Measurements from ENCODE around the gene LRMDA. TPM values are rescaled to one million over a fixed set of nuclear protein-coding genes. Genes with fewer than 3 reads are reported as not detected.

LRMDA gene
- total RNA-seq, 1 donor from 2014 or later, result 5.2 TPM

DNA sequence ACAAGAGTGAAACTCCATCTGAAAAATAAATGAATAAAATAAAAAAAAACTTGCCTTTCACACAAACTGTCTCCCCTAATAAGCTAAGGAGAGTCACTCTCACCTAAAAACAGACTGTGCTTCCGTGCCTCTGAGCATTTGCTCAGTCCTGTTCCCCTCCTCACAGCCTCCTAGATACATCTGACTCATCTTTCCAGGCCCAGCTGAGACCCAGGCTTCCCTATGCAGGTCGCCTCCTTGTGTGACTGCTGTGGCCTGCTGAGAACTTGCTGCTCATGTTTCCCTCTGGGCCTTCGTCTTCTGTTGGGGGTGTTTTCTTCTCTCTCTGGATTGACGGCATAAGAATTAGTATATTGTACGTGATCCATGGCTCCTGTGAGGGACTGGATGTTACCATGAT, 777.7 kb downstream of the LRMDA start:
- H3K9me3 ChIP-seq (ENCODE audit: low read depth), result no peaks in the 10 kb centered on the region
- H3K4me2 ChIP-seq, result no peak overlapping the region
- Mint-ChIP-seq H3K4me1 (peaks cover 12% of the 10 kb centered on the region), H3K9me3 (peaks cover 6% of the 10 kb centered on the region), H3K4me3 (no peak overlapping the region), H3K27ac (peak overlapping the region; percentile 1), H3K27me3 (ENCODE audit: insufficient read depth, low read depth) (peaks cover 5% of the 10 kb centered on the region), H3K36me3 (peaks cover 1% of the 10 kb centered on the region)
- H3F3A ChIP-seq (ENCODE audit: low read depth), result no peaks in the 10 kb centered on the region
- TF ChIP-seq EZH2 (IDR thresholded peaks at IDR 0.05) (no peak), CTCF (IDR thresholded peaks at IDR 0.05) (no peak), EZH2phosphoT487 (IDR thresholded peaks at IDR 0.05) (no peak)
- H3K9ac ChIP-seq, result no peak overlapping the region
- no peak overlapping the region for H2AFZ ChIP-seq (replicated peaks)
- H4K20me1 ChIP-seq (ENCODE audit: low read depth), result no peaks in the 10 kb centered on the region
- no peak for DNase-seq (ENCODE audit: low spot score)
- no peak overlapping the region for H3K4me3 ChIP-seq
- no peaks in the 10 kb centered on the region for H3K79me2 ChIP-seq (ENCODE audit: low read depth)
- H3K27ac ChIP-seq, result no peak overlapping the region
- no peaks in the 10 kb centered on the region for H3K4me1 ChIP-seq
- no peaks in the 10 kb centered on the region for H3K36me3 ChIP-seq
- H3K27me3 ChIP-seq, result no peaks in the 10 kb centered on the region

DNA sequence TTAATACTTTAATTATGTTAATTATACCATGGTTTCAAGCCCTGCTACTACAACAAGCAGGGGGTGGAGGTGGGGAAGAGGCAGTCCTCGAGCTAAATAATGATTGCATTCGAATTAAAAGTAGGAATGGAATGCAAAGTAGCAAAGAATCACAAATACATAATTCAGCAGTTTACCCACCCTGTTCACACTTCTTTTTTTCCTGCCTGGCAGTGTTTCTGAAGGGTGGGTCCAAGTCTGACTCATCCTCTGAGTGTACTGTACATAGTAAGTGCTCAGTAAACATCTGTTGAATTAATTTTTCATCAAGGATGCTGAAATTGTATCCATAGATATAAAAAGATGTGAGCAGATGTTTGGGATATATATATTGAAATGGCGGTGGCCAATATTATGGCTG, 778.8 kb downstream of the LRMDA start:
- H3K4me3 Mint-ChIP-seq, result no peak overlapping the region
- H3K27ac Mint-ChIP-seq, result no peak overlapping the region
- H3K9me3 Mint-ChIP-seq, result peaks cover 2% of the 10 kb centered on the region

GRCh38 chr10:76211691-76212090, 780.3 kb downstream of the LRMDA start:
- H3K27ac ChIP-seq, result no peak overlapping the region
- H3K79me2 ChIP-seq (ENCODE audit: low read depth), result no peaks in the 10 kb centered on the region
- H2AFZ ChIP-seq (replicated peaks), result no peak overlapping the region
- H3K4me3 Mint-ChIP-seq, result no peak overlapping the region
- peaks cover 12% of the 10 kb centered on the region for H3K4me1 Mint-ChIP-seq
- no peaks in the 10 kb centered on the region for H3F3A ChIP-seq (ENCODE audit: low read depth)
- no peaks in the 10 kb centered on the region for H3K27me3 ChIP-seq
- no peaks in the 10 kb centered on the region for H3K4me1 ChIP-seq
- H4K20me1 ChIP-seq (ENCODE audit: low read depth), result no peaks in the 10 kb centered on the region
- no peak for TF ChIP-seq CTCF (IDR thresholded peaks at IDR 0.05)
- no peak for TF ChIP-seq EZH2 (IDR thresholded peaks at IDR 0.05)
- no peak for TF ChIP-seq EZH2phosphoT487 (IDR thresholded peaks at IDR 0.05)
- H3K36me3 Mint-ChIP-seq, result no peaks in the 10 kb centered on the region
- H3K36me3 ChIP-seq, result no peaks in the 10 kb centered on the region
- no peak overlapping the region for H3K4me2 ChIP-seq
- H3K27ac Mint-ChIP-seq, result no peak overlapping the region
- no peaks in the 10 kb centered on the region for H3K9me3 Mint-ChIP-seq
- DNase-seq (ENCODE audit: low spot score), result no peak
- H3K27me3 Mint-ChIP-seq (ENCODE audit: insufficient read depth, low read depth), result peaks cover 5% of the 10 kb centered on the region
- H3K9ac ChIP-seq, result no peak overlapping the region
- no peak overlapping the region for H3K4me3 ChIP-seq
- H3K9me3 ChIP-seq (ENCODE audit: low read depth), result no peaks in the 10 kb centered on the region

More for the DNA sequence above, 778.8 kb downstream of the LRMDA start:
- DNase-seq (ENCODE audit: low spot score), result no peak
- Mint-ChIP-seq H3K4me1 (peaks cover 12% of the 10 kb centered on the region), H3K27me3 (ENCODE audit: insufficient read depth, low read depth) (peaks cover 5% of the 10 kb centered on the region), H3K36me3 (peaks cover 1% of the 10 kb centered on the region)
- Histone ChIP-seq H3K36me3 (no peaks in the 10 kb centered on the region), H4K20me1 (ENCODE audit: low read depth) (no peaks in the 10 kb centered on the region), H3K9ac (no peak overlapping the region), H3K4me3 (no peak overlapping the region), H2AFZ (replicated peaks) (no peak overlapping the region), H3K79me2 (ENCODE audit: low read depth) (no peaks in the 10 kb centered on the region), H3F3A (ENCODE audit: low read depth) (no peaks in the 10 kb centered on the region), H3K4me1 (no peaks in the 10 kb centered on the region), H3K27ac (no peak overlapping the region), H3K27me3 (no peaks in the 10 kb centered on the region), H3K9me3 (ENCODE audit: low read depth) (no peaks in the 10 kb centered on the region), H3K4me2 (no peak overlapping the region)
- no peak for TF ChIP-seq CTCF (IDR thresholded peaks at IDR 0.05)
- TF ChIP-seq EZH2phosphoT487 (IDR thresholded peaks at IDR 0.05), result no peak
- TF ChIP-seq EZH2 (IDR thresholded peaks at IDR 0.05), result no peak

Data from neural progenitor cell (in vitro differentiated cells).